Activated naive CD8-positive, alpha-beta T cell treated with anti-CD3 and anti-CD28 coated beads, Interleukin-2, amount 50 U/mL, for 24 hours (primary cell): ENCODE results near the gene EFNA5.

Source experiments
- ATAC-seq: fragments of 150-1000 bp; cut with Tn5 transposase; one replicate; pipeline ENCODE4 v1.10.0; 2021
- DNase-seq: peaks from one replicate; pipeline ENCODE4 v3.0.0; 2021
- H3K27ac Mint-ChIP-seq: one replicate; pipeline ENCODE4 v1.8.0; 2021; ENCODE audit warnings: mild to moderate bottlenecking, mixed read lengths
- H3K27me3 Mint-ChIP-seq: one replicate; pipeline ENCODE4 v1.8.0; 2021; ENCODE audit warnings: mixed read lengths
- H3K36me3 Mint-ChIP-seq: one replicate; pipeline ENCODE4 v1.8.0; 2021; ENCODE audit warnings: low read depth, mixed read lengths
- H3K4me1 Mint-ChIP-seq: one replicate; pipeline ENCODE4 v1.8.0; 2021; ENCODE audit warnings: mixed read lengths
- H3K4me3 Mint-ChIP-seq: one replicate; pipeline ENCODE4 v1.8.0; 2021; ENCODE audit warnings: mild to moderate bottlenecking, moderate library complexity, mixed read lengths
- H3K9me3 Mint-ChIP-seq: one replicate; pipeline ENCODE4 v1.8.0; 2021; ENCODE audit warnings: mixed read lengths

The EFNA5 gene

DNA sequence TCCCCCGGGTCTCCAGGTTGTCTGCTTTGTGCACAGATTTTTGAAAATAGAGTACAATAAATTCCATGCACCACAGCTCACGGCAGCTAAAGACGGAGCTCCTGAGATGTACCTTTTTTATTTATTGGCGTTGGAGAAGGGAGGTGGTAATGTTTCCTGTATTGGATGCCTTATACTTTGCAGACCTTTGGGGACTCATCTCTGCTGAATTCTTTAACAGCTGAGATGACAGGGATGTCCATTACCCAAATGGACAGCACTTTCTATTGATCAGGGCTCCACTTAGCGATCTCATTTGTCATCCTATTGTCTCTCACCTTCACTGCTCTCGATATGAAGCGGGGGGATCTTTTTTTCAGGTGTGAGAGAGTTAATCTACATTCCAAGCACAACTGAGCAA, 137.8 kb downstream of the EFNA5 start:
- Mint-ChIP-seq H3K9me3 (no peaks in the 10 kb centered on the region), H3K36me3 (no peaks in the 10 kb centered on the region), H3K4me3 (no peak overlapping the region), H3K27ac (no peak overlapping the region), H3K27me3 (no peaks in the 10 kb centered on the region), H3K4me1 (no peaks in the 10 kb centered on the region)
- DNase-seq (no peak), ATAC-seq (no peak)

GRCh38 chr5:107532169-107532878, 138.4 kb downstream of the EFNA5 start:
- Mint-ChIP-seq H3K36me3 (no peaks in the 10 kb centered on the region), H3K4me3 (no peak overlapping the region), H3K9me3 (no peaks in the 10 kb centered on the region), H3K4me1 (no peaks in the 10 kb centered on the region), H3K27ac (no peak overlapping the region), H3K27me3 (no peaks in the 10 kb centered on the region)
- DNase-seq (no peak), ATAC-seq (no peak)

DNA sequence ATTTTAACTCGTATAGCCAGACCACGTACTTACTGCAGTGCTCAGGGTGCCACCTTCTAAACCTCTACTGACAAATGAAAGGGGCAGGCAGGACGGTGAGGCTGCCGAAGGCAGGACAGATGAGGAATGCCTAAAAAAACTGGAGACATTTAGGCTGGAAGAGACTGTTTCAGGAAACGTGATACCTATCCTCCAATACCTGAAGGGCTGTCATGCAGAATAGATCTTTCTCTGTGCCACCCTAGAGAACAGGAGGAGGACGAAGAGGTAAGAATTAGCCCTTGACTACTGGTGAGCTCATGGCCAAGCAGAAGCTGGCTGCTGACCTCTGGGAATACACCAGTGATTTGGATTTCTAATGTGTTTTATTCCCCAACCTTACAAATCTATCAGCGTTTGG, 139.4 kb downstream of the EFNA5 start:
- no peaks in the 10 kb centered on the region for H3K9me3 Mint-ChIP-seq
- H3K4me1 Mint-ChIP-seq, result no peaks in the 10 kb centered on the region
- no peaks in the 10 kb centered on the region for H3K27me3 Mint-ChIP-seq
- H3K4me3 Mint-ChIP-seq, result no peak overlapping the region
- no peak overlapping the region for H3K27ac Mint-ChIP-seq
- H3K36me3 Mint-ChIP-seq, result no peaks in the 10 kb centered on the region
- ATAC-seq (no peak), DNase-seq (no peak)

GRCh38 chr5:107529618-107530017, 141.1 kb downstream of the EFNA5 start:
- Mint-ChIP-seq H3K27ac (no peak overlapping the region), H3K27me3 (peaks cover 2% of the 10 kb centered on the region), H3K4me1 (no peaks in the 10 kb centered on the region), H3K4me3 (no peak overlapping the region), H3K9me3 (no peaks in the 10 kb centered on the region), H3K36me3 (no peaks in the 10 kb centered on the region)
- no peak for ATAC-seq
- DNase-seq, result no peak

- Mint-ChIP-seq H3K27ac (no peak overlapping the region), H3K4me3 (no peak overlapping the region), H3K36me3 (no peaks in the 10 kb centered on the region), H3K4me1 (no peaks in the 10 kb centered on the region), H3K27me3 (peaks cover 2% of the 10 kb centered on the region), H3K9me3 (no peaks in the 10 kb centered on the region)
- DNase-seq (no peak), ATAC-seq (no peak)
These were observed 144.3 kb downstream of the EFNA5 start for GRCh38 chr5:107526270-107526937.

DNA sequence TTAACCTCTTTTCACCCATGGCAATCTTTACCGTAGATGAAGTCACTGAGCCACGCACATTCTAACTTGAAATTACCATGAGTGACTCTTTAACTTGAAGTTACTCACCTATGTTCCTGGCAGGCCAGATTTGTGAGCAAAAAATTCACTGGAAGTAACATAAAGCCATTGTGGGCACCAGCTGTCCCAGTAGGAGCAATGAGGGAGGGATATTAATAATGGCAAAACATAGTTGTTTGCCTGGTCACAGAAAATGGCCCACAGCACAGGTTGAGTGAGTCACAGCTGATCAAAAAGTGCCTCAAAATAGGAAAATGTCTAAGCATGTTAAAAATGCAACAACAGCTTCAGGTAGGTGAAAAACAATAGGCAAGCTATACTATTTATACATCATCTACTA, 146.6 kb downstream of the EFNA5 start:
- ATAC-seq (no peak), DNase-seq (no peak)
- H3K27me3 Mint-ChIP-seq, result peaks cover 2% of the 10 kb centered on the region
- H3K4me3 Mint-ChIP-seq, result no peak overlapping the region
- H3K36me3 Mint-ChIP-seq, result no peaks in the 10 kb centered on the region
- H3K27ac Mint-ChIP-seq, result no peak overlapping the region
- H3K9me3 Mint-ChIP-seq, result no peaks in the 10 kb centered on the region
- H3K4me1 Mint-ChIP-seq, result no peaks in the 10 kb centered on the region

DNA sequence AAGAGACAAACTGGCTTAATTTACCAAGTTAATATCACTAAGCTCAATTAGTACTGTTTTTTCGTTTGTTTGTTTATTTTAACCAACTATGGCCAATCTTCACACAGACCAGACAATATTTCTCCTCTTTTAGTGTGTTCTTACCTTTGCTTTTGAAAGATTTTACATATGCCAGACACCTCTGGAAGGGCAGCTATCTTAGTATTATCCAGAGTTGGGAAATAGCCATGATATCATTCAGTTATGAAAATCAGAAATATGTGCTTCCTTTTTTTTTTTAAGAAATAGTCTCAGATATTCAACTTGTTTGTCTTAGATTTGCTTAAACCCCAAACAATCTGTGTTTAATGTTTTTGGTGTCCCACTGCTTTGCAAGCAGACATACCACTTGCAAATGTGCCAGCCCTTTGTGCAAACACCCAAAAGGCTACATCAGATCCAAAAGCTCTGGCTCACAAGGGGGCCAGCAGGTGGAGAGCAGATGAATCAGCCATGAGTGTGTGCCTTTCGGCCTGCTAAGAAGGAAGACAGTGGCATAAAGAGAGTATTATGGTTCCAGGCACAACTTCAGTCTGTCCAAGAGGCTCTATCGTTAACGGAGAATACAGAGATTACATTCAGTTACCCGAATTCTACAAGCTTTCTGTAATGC, 147.6 kb downstream of the EFNA5 start:
- ATAC-seq, result no peak
- Mint-ChIP-seq H3K4me1 (no peaks in the 10 kb centered on the region), H3K4me3 (no peak overlapping the region), H3K9me3 (no peaks in the 10 kb centered on the region), H3K36me3 (no peaks in the 10 kb centered on the region), H3K27me3 (peaks cover 2% of the 10 kb centered on the region), H3K27ac (no peak overlapping the region)
- DNase-seq, result no peak

- H3K9me3 Mint-ChIP-seq, result no peaks in the 10 kb centered on the region
- ATAC-seq (no peak), DNase-seq (no peak)
- H3K27ac Mint-ChIP-seq, result no peak overlapping the region
- H3K27me3 Mint-ChIP-seq, result peaks cover 2% of the 10 kb centered on the region
- no peak overlapping the region for H3K4me3 Mint-ChIP-seq
- H3K4me1 Mint-ChIP-seq, result no peaks in the 10 kb centered on the region
- H3K36me3 Mint-ChIP-seq, result no peaks in the 10 kb centered on the region
These were observed 148.3 kb downstream of the EFNA5 start for GRCh38 chr5:107522456-107522855.

- no peak overlapping the region for H3K27ac Mint-ChIP-seq
- H3K9me3 Mint-ChIP-seq, result no peaks in the 10 kb centered on the region
- H3K4me1 Mint-ChIP-seq, result no peaks in the 10 kb centered on the region
- no peak for ATAC-seq
- peaks cover 1% of the 10 kb centered on the region for H3K27me3 Mint-ChIP-seq
- H3K4me3 Mint-ChIP-seq, result no peak overlapping the region
- no peak for DNase-seq
- no peaks in the 10 kb centered on the region for H3K36me3 Mint-ChIP-seq
These were observed 150.8 kb downstream of the EFNA5 start for GRCh38 chr5:107519900-107520354.

GRCh38 chr5:107518616-107519015, 152.1 kb downstream of the EFNA5 start:
- H3K9me3 Mint-ChIP-seq, result no peaks in the 10 kb centered on the region
- no peaks in the 10 kb centered on the region for H3K4me1 Mint-ChIP-seq
- H3K27ac Mint-ChIP-seq, result no peak overlapping the region
- DNase-seq (no peak), ATAC-seq (no peak)
- no peak overlapping the region for H3K4me3 Mint-ChIP-seq
- H3K36me3 Mint-ChIP-seq, result no peaks in the 10 kb centered on the region
- peaks cover 3% of the 10 kb centered on the region for H3K27me3 Mint-ChIP-seq

GRCh38 chr5:107518190-107518589, 152.5 kb downstream of the EFNA5 start:
- H3K27ac Mint-ChIP-seq, result no peak overlapping the region
- no peaks in the 10 kb centered on the region for H3K4me1 Mint-ChIP-seq
- ATAC-seq, result no peak
- DNase-seq, result no peak
- H3K9me3 Mint-ChIP-seq, result no peaks in the 10 kb centered on the region
- H3K27me3 Mint-ChIP-seq, result peaks cover 4% of the 10 kb centered on the region
- H3K36me3 Mint-ChIP-seq, result no peaks in the 10 kb centered on the region
- no peak overlapping the region for H3K4me3 Mint-ChIP-seq

- ATAC-seq (no peak), DNase-seq (no peak)
- no peaks in the 10 kb centered on the region for H3K36me3 Mint-ChIP-seq
- peaks cover 4% of the 10 kb centered on the region for H3K27me3 Mint-ChIP-seq
- H3K4me1 Mint-ChIP-seq, result no peaks in the 10 kb centered on the region
- no peaks in the 10 kb centered on the region for H3K9me3 Mint-ChIP-seq
- no peak overlapping the region for H3K4me3 Mint-ChIP-seq
- no peak overlapping the region for H3K27ac Mint-ChIP-seq
These were observed 153.3 kb downstream of the EFNA5 start for GRCh38 chr5:107517185-107518033.

GRCh38 chr5:107516452-107517184, 154.1 kb downstream of the EFNA5 start:
- Mint-ChIP-seq H3K4me1 (no peaks in the 10 kb centered on the region), H3K27me3 (peaks cover 4% of the 10 kb centered on the region), H3K4me3 (no peak overlapping the region), H3K36me3 (no peaks in the 10 kb centered on the region), H3K27ac (no peak overlapping the region), H3K9me3 (no peaks in the 10 kb centered on the region)
- no peak for ATAC-seq
- DNase-seq, result no peak

- peaks cover 4% of the 10 kb centered on the region for H3K27me3 Mint-ChIP-seq
- no peaks in the 10 kb centered on the region for H3K4me1 Mint-ChIP-seq
- DNase-seq, result no peak
- no peak overlapping the region for H3K27ac Mint-ChIP-seq
- H3K9me3 Mint-ChIP-seq, result no peaks in the 10 kb centered on the region
- H3K36me3 Mint-ChIP-seq, result no peaks in the 10 kb centered on the region
- no peak for ATAC-seq
- H3K4me3 Mint-ChIP-seq, result no peak overlapping the region
These were observed 155.1 kb downstream of the EFNA5 start for GRCh38 chr5:107515521-107516080.
